ENCODE results near the gene CORO6. TPM values are rescaled to one million over a fixed set of nuclear protein-coding genes. Genes with fewer than 3 reads are reported as not detected.

Gene CORO6
- total RNA-seq, 1 donor from 2014 or later, result 12.9 TPM

- DNase-seq (ENCODE audit: low spot score), result no peak
Measured at GRCh38 chr17:29591146-29591736, 31.5 kb downstream of the CORO6 start.

GRCh38 chr17:29590411-29591145, 32.1 kb downstream of the CORO6 start:
- DNase-seq (ENCODE audit: low spot score), result no peak

GRCh38 chr17:29589524-29590410, 32.9 kb downstream of the CORO6 start, which contains the start of gene GIT1:
GIT1 (minus strand) TSS chr17:29589648; CDS start chr17:29589378, 270 bp downstream.
- DNase-seq (ENCODE audit: low spot score), result peak; percentile 86

GRCh38 chr17:29588562-29589411, 33.9 kb downstream of the CORO6 start:
- DNase-seq (ENCODE audit: low spot score), result no peak

GRCh38 chr17:29588017-29588561, 34.6 kb downstream of the CORO6 start:
- DNase-seq (ENCODE audit: low spot score), result no peak

GRCh38 chr17:29587591-29587990, 35.1 kb downstream of the CORO6 start:
- DNase-seq (ENCODE audit: low spot score), result no peak

GRCh38 chr17:29586676-29587469, 35.8 kb downstream of the CORO6 start:
- no peak for DNase-seq (ENCODE audit: low spot score)

GRCh38 chr17:29585080-29585751, 37.5 kb downstream of the CORO6 start:
- DNase-seq (ENCODE audit: low spot score), result no peak

GRCh38 chr17:29584452-29585079, 38.1 kb downstream of the CORO6 start:
- no peak for DNase-seq (ENCODE audit: low spot score)

- DNase-seq (ENCODE audit: low spot score), result no peak
Measured at GRCh38 chr17:29583324-29584248, 39.1 kb downstream of the CORO6 start.

- DNase-seq (ENCODE audit: low spot score), result no peak
Measured at GRCh38 chr17:29582772-29583171, 39.9 kb downstream of the CORO6 start.

GRCh38 chr17:29582254-29582765, 40.4 kb downstream of the CORO6 start:
- no peak for DNase-seq (ENCODE audit: low spot score)

GRCh38 chr17:29581583-29582253, 41.0 kb downstream of the CORO6 start:
- no peak for DNase-seq (ENCODE audit: low spot score)

- peak; percentile 86 for DNase-seq (ENCODE audit: low spot score)
Measured at GRCh38 chr17:29579866-29580771, 42.6 kb downstream of the CORO6 start.

GRCh38 chr17:29578626-29579485, 43.9 kb downstream of the CORO6 start:
- no peak for DNase-seq (ENCODE audit: low spot score)
